Measurements from ENCODE around the gene OTOF. TPM values are rescaled to one million over a fixed set of nuclear protein-coding genes. Genes with fewer than 3 reads are reported as not detected.

Gene OTOF
- total RNA-seq, 2 experiments from 2014 or later, result 2.3 to 2.6 TPM

GRCh38 chr2:26430826-26431225 lies 47.1 kb downstream of the OTOF start:
- CTCF ChIA-PET, result no interaction called here
- POLR2A ChIA-PET, result no interaction called here

- ChIA-PET CTCF (no interaction called here), POLR2A (no interaction called here)
Observed at GRCh38 chr2:26429779-26430578, 47.9 kb downstream of the OTOF start.

DNA sequence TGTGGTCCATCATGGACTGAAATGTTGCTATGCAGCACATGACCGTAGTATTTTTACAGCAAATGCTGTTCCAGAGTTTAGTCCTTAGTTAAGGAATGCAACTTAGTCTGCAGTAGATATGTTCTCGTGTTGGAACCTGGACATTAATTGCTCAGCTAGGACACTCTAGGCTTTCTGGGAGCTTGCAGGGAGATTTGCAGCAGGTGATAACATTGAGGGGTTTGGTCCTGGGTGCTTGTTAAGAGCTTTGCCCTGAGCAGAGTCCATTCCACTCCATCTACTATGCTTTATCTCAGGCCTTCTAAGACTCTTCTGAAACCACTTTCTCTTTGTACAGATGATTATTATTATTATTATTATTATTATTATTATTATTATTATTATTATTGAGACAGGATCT lies 49.1 kb downstream of the OTOF start:
- POLR2A ChIA-PET, result no interaction called here
- CTCF ChIA-PET, result no interaction called here

GRCh38 chr2:26424221-26424620 lies 53.7 kb downstream of the OTOF start:
- ChIA-PET CTCF (no interaction called here), POLR2A (no interaction called here)

DNA sequence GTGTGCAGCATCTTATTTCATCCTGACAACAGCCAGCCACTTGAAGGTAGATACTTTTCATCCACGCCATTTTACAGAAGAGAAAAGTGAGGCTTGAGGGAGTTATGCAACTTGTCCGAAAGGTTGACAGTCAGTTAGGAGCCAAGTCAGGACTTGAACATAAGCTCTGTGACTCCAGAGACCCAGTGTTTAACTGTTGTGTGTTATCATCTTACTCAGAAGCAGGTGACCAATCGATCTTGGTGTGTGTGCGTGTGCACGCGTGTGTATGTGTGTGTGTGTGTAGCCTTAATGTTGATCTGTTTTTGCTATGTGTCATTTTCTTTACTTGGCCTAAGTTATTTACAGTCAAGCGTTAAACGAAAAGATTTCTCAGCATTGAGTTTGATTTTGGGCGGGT lies 54.2 kb downstream of the OTOF start:
- ChIA-PET POLR2A (no interaction called here), CTCF (no interaction called here)

DNA sequence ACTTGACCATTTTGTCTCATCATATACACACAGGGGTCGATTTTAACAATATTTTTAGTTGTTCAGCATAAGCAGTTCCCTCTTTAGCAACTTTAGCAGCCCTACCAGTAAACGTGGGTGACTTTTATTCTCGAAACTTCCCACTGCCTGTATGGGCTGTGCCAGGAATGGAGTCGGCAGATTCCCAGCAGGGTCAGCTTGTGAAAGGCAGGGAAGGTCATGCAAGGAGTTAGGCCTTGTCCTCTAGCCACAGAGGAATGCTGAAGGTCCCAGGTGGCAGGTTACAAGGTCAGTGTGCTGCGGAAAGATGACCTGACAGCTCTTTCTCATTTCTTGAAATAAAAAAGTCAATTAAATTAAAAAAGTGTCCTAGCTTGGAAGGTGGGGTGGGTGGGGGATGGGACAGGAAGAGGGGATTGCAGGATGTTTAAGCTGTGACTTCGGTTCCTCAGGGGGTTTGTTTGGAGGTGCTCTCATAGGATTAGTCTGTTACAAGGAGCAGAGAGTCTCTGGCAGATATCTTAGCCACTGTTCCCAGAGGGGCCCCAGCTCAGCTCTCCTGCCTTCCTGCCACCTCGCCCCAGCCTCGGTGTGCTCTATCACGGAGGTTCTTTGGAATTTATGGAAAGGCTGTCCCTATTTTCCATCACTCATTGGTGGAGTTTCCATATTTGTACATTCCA lies 54.8 kb downstream of the OTOF start:
- POLR2A ChIA-PET, result no interaction called here

GRCh38 chr2:26421961-26422360 lies 56.0 kb downstream of the OTOF start:
- CTCF ChIA-PET, result no interaction called here

More for the DNA sequence above, 54.8 kb downstream of the OTOF start:
- CTCF ChIA-PET, result interaction anchor here (0.6 to 0.7 kb wide), 2 partner anchors 19 to 47 kb away, joined by 3 to 4 read pairs; no protein-coding TSS in a partner anchor

DNA sequence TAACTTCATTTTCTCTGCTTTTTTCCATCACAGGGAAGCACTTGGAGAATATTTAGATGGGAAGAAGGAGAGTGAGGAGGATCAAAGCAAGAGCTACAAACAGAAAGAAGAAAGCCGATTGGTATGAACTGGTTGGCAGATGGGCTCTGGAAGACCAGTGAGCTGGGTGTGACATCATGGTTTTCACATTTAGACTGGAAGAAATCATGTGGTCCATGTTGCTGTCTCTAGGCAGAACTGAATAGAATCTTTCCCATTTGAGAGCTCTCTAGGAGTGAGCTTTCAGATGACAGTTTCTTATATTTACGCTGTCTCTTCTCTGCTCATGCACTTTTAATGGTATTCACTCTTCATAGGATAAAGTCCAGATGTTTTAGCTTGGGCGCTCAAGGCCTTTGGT lies 63.6 kb downstream of the OTOF start:
- POLR2A ChIA-PET, result no interaction called here
- CTCF ChIA-PET, result no interaction called here

More at GRCh38 chr2:26421961-26422360, 56.0 kb downstream of the OTOF start:
- POLR2A ChIA-PET, result no interaction called here

- ChIA-PET CTCF (no interaction called here), POLR2A (no interaction called here)
Observed at GRCh38 chr2:26412091-26412673, 65.7 kb downstream of the OTOF start.

- ChIA-PET CTCF (no interaction called here), POLR2A (no interaction called here)
Observed at GRCh38 chr2:26411419-26411818, 66.5 kb downstream of the OTOF start.

GRCh38 chr2:26410764-26411243 lies 67.1 kb downstream of the OTOF start:
- ChIA-PET POLR2A (no interaction called here), CTCF (no interaction called here)

DNA sequence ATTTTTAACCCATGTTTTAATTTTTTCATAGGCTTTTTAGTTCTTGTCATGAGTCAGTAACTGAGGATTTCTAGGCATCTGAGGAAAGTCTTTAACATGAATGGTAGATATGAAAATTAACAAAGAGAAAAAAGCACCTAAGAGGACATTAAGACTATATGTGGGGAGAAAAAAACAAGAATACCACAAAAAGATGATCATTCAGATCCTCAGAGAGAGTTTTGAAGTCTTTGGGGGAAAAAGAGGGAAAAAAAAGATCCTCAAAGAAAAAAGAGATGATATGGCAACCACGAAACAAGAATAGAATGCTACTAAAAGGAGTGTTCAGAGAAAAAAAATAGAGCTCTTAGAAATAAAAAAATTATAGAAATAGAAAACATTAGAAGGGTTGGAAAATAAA lies 68.1 kb downstream of the OTOF start:
- POLR2A ChIA-PET, result no interaction called here
- CTCF ChIA-PET, result no interaction called here

DNA sequence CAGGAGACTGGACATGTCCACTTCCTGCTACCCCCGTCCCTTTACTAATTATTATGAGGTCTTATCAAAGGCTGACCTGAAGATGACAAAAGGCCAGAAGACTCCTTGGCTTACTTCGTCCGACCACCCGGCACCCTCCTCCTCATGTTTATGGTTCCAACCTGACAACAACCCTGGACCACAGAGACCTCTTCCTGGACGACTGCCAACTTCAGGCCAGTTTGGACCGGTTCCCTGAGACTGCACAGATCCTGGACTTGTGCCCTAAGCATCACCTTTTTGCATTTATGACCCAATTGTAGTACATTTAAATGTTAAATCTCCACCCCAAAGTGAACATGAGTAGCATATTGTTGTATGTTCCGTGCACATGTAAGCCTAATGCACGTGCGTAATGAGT lies 70.4 kb downstream of the OTOF start:
- ChIA-PET POLR2A (no interaction called here), CTCF (no interaction called here)

Other genes starting within 250 kb of the OTOF start
- gene HADHA, start 233.5 kb downstream of the OTOF start, total RNA-seq, result 100 to 1,000 TPM; 124 TPM
- 10 to 100 TPM; 69.3 to 75.6 TPM for gene HADHB, start 233.2 kb downstream of the OTOF start, total RNA-seq
- gene SELENOI, start 132.0 kb downstream of the OTOF start, total RNA-seq, result 10 to 100 TPM; 58.4 to 63.9 TPM
- gene ADGRF3, start 131.3 kb downstream of the OTOF start, total RNA-seq, result 1 to 10 TPM; 3.7 to 3.9 TPM
- not detected for gene DRC1, start 76.2 kb downstream of the OTOF start, total RNA-seq
- gene CIB4, start 163.2 kb upstream of the OTOF start, total RNA-seq, result not detected
- gene KCNK3, start 214.6 kb upstream of the OTOF start, total RNA-seq, result not detected